ENCODE data around the gene CCR5.
"Not testable (repeated sequence)": the region's sequence is repeated elsewhere in the genome, so short reads cannot be mapped to it uniquely, and the experiment has no call there.

The CCR5 gene

DNA sequence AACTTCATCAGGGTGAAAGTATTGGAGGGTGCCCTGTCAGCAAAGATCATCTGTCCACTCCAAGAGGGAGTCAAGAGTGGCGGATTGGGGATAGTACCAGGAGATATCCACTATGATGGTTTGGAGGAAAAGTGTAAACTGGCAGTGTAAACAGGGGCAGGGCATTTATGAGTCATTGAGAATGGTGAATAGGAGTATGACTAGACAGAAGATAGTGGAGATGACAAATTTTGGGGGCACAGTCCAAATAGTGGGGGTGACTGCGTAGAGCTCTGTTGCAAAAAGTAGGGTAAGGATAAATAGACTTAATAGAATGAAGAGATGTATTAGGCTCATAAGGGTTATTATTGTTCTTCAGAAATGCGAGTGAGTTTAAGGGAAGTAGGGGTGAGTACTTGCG lies 18.1 kb downstream of the CCR5 start:
- DNase-seq: not testable (repeated sequence)

- no peak for DNase-seq
Observed at GRCh38 chr3:46389306-46389705, 18.6 kb downstream of the CCR5 start.

DNA sequence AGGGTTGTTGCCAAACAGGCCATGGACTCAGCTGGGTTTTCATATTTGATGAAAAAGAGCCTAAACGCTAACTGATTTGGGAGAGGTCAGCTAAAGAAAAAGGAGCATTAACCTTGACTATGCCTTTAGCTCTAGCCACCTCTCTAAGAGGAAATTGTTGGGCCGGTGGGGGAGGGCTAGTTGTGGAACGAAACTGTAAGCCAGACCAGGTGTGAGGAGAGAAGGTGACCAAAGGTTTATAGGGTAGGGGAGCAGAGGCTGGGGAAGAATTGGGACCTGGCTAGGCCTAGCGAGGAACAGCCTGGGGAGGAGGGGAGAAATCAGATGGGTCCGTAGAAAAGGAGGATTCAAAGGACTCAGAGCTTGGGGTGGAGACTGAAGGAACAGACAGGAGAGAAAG lies 20.8 kb downstream of the CCR5 start:
- not testable (repeated sequence) for DNase-seq

- no peak for DNase-seq
Observed at GRCh38 chr3:46393011-46393410, 22.3 kb downstream of the CCR5 start.

- DNase-seq: no peak
Observed at GRCh38 chr3:46393554-46394434, 23.0 kb downstream of the CCR5 start.

DNA sequence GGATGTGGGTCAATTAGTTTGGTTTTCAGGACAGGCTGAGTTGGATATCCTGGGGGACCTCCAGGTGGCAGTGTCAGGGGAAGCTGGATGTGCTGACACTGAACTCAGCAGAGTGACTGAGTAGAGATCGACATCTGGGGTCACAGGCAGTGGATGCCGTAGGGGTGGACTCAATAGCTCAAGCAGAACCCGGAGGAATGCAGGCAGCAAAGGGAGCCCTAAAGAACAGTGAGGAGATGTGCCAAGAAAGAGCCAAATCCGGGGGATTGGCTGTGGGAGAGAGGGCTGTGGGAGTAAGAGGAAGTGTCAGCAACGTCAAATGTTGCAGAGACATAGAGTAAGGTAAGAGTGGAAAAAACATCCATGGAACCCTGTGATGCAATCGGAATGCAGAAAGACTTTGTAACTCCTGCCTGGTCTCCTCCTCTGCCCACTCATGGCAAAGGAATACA lies 24.5 kb downstream of the CCR5 start:
- DNase-seq: no peak

GRCh38 chr3:46395766-46396530 lies 25.2 kb downstream of the CCR5 start:
- no peak for DNase-seq

DNA sequence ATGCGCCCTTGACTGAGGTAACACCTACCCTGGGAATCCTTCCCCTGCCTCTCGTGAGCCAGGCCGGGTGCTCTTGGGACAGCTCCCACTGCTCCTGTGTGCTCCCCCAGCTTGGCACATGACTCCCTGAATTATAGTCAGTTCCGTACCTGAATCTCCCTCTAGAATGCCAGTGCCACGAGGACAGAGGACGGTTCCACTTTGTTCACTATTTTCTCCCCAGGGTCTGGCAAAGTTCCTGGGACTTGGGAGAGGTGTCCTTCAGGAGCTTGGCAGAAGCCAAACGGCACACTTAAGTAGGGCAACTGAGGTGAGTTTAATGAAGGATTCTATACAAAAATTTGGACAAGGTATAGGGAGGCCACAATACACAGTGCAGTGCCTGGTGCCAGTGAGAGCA lies 26.4 kb downstream of the CCR5 start:
- no peak for DNase-seq

DNA sequence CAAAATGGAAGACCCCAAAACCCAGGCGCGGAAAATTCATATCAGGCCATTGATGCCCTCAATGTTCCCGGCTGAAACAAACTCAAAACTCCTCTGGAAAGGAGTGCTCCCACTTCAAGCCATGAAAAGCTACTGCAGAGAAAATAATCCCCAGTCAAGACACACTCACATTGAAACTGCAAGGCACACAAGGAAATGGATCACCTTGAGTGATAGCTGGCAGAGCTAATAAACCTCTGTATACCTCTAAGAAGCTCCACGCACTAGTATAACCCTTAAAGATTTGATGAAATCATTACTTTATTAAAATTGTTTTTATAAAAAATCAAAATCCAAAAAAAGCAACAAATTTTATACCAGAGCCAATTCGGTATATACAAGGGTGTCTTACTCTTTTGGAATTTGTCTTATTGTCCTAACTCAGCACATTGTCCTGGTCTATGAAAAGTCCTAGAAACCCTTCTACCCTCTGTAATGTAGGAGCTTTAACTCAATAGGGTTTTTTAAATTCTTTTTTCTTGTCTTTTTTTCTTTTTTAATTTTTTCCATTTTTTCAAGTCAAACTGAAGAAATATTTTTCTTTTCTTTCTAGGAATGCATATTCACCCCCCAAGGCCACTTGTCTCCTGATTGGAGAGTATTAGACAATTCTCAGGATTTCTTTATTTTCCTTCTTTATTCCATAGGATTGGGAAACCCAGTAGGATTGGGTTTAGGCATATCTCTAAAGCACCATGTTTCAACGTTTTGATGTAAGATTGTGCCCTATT lies 27.6 kb downstream of the CCR5 start:
- no peak for DNase-seq

GRCh38 chr3:46399098-46399497 lies 28.4 kb downstream of the CCR5 start:
- no peak for DNase-seq

DNA sequence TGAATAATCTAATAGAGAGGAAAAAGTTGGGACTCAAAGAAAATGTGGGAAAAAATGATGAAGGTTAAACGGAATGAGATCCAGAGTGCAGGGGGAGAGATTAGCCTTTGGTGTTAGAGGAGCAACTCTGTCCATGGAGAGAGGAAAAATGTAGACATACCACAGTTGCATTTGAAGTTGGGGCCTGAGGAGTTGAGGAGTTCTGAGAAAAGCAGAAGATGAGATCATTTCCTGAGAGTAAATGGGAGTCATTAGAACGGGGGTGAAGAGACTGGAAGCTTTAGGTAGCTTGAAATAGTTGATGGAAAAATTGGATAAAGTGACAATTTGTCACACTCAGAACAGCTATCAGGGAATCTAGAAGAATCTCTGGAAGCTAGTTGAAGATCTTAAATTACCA lies 28.8 kb downstream of the CCR5 start:
- no peak for DNase-seq

DNA sequence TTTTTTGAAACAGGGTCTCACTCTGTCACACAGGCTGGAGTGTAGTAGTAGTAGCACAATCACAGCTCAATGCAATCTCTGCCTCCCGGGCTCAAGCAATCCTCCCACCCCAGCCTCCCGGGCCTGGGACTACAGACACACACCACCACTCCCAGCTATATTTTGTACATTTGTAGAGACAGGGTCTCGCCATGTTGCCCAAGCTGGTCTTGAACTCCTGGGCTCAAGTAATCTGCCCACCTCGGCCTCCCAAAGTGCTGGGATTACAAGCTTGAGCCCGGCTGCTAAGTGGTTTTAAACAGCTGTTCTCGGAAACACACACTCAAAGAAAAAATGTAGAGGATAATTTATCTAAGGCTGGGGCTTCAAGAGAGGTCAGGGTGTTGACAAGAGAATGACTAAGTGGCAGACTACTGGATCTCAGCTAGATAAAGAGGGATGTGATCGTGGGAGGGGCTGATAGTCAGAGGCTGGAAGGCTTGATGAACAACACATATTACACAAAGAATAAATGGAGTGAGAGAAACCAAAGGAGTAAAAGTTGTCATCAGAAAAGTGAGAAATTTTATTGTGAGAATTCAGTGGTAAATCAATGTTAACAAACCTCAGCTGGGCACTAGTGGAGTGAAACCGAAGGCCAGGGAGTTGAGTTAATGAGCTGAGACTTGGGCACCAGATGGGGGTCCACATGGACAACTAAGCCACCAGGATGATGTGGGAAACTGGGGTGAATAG lies 29.4 kb downstream of the CCR5 start:
- no peak for DNase-seq

DNA sequence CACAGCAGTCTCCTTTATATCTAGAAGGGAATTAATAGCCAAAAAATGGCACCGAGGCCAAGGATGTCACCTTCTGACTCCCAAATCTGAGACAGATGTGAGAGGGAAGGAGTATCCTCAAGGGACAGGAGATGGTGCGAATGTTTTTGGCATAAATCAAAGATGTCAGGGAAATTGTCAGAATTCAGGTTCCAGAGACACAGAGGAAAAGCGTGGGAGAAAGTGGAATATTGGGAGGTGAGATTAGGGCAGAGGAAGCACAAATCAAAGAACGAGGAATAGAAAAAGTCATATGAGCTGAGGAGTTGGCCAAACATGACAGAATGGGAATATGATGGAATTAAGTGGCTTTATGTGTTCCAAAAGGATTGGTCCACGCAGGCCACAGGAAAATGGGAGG lies 30.1 kb downstream of the CCR5 start:
- DNase-seq: no peak

DNA sequence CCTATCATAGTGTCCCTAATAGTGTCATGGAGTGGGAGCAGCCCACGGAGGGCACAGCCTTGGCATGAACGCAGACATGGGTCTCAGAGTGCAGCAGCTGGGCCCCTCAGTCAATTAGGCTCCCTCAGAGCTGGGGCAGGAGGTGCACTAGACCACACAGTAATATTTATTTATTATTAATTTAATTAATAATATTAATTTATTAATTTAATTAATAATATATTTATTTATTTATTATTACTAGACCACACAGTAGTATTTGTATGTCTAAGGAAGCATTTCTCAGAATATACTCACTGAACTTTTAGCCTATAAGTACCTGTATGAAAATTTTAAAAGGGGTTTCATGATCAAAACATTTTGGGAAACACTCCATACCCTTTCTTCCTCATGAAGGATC lies 30.8 kb downstream of the CCR5 start:
- no peak for DNase-seq

DNA sequence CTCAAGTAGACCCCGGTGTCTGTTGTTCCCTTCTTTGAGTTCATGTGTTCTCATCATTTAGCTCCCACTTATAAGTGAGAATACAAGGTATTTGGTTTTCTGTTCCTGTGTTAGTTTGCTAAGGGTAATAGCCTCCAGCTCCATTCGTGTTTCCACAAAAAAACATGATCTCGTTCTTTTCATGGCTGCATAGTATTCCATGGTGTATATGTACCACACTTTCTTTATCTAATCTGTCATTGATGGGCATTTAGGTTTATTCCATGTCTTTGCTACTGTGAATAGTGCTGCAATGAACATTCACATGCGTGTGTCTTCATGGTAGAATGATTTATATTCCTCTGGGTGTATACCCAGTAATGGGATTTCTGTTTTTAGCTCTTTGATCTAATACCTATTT lies 32.2 kb downstream of the CCR5 start:
- DNase-seq: not testable (repeated sequence)

GRCh38 chr3:46405301-46406019 lies 34.7 kb downstream of the CCR5 start:
- DNase-seq: no peak

GRCh38 chr3:46406443-46406787 lies 35.7 kb downstream of the CCR5 start:
- no peak for DNase-seq

DNA sequence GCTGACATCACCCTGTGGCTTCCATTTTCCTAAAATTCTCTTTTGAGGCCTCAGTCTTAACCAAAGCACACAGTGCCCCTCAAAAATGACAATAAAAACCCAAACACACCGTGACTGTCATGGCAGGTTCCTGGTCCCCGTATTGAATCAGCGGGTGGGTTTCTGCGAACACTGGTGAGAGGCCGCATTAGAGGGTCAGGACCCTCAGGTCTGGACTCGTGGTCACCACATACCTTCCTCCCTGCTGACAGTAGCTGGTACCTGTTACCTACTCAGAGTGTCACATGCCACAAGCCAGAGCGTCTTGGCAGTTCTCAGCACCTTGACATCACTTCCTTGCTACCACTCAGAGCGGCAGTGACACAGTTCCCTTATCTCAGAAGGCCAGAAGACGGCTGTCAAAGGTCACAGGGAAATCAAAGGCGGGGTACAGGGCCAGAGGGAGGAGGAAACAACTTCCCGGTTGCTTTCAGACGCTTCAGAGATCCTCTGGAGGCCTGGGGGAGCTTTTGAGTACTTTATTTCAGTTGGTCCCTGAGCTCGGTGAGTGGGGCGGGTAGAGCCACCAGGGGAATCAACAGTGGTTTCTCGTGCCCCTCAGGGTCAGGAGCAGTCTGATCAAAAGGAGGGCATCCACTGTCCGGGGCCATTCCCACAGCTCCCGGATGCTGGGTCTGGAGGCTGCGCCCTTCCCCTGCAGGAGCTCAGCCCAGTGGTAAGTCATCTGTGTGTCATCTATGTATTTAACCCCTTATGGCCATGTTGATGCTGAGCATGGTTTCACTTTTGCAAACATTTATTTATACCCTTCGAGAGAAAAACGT lies 36.3 kb downstream of the CCR5 start, which contains the start of the genes CCR5AS and CCRL2:
TSS of gene CCR5AS (minus strand) at position 279 of the 824 bp plus-strand sequence.
TSS of gene CCRL2 (plus strand) at position 472 of the 824 bp plus-strand sequence. CDS start 821 bp downstream, outside the sequence.
- DNase-seq: no peak

GRCh38 chr3:46407970-46408369 lies 37.2 kb downstream of the CCR5 start:
- no peak for DNase-seq

GRCh38 chr3:46408853-46409252 lies 38.1 kb downstream of the CCR5 start:
- no peak for DNase-seq
